HepG2 (cell line): ENCODE results near the gene LRRC8D. TPM values are rescaled to one million over a fixed set of nuclear protein-coding genes. Genes with fewer than 3 reads are reported as not detected.

ENCODE experiments used
- ATAC-seq: fragments of 200-7000 bp; cut with Tn5 transposase; 3 replicates; pipeline ENCODE4 v1.9.1; 2020; ENCODE audit warnings: mild to moderate bottlenecking, moderate library complexity
- BruUV-seq: library from RNA; stranded (reverse); fragments of 400-500 nt; replicated peaks from 2 replicates; lab custom pipeline; 2021; lab: Mats Ljungman, UMichigan
- CTCF ChIA-PET: fragments of 300-600 bp; formaldehyde crosslinking; extraction: SDS; loops from one replicate; lab custom pipeline; 2021; ENCODE audit warnings: low total read pairs, inconsistent platforms, low intra/inter-chr PET ratio; lab: Yijun Ruan, JAX
- POLR2A ChIA-PET: fragments of 350-600 bp; sonication (Branson Sonifier 250); formaldehyde crosslinking; loops from one replicate; lab custom pipeline; 2020; ENCODE audit warnings: antibody characterized with exemption, inconsistent platforms; lab: Yijun Ruan, JAX
- DNase-seq: peaks from one replicate; pipeline ENCODE4 v3.0.0-alpha.2; 2015; ENCODE audit warnings: low spot score
- FAIRE-seq: peaks from 3 replicates; lab custom pipeline; 2011; peaks lifted over from hg19 to GRCh38; lab: Jason Lieb, UNC
- H2AFZ ChIP-seq: one replicate; pipeline ENCODE4 v1.6.1; 2011; ENCODE audit warnings: low read length, inconsistent platforms
- H3K27ac ChIP-seq: fragments of 300-600 bp; 3 replicates; pipeline ENCODE4 v1.8.0; 2011; ENCODE audit warnings: mixed run types, mild to moderate bottlenecking, mixed read lengths, low read length, inconsistent platforms; ENCODE audit not compliant: insufficient read depth; ENCODE audit errors: extremely low read length
- H3K27me3 ChIP-seq, 2 experiments: fragments of 200-600 bp in 1 of 2; 2 replicates in 1 of 2; 3 replicates in 1 of 2; pipeline versions ENCODE4 v1.6.0 to v1.8.0; 2011; ENCODE audit warnings: low read length in 2 of 2, mild to moderate bottlenecking in 2 of 2, moderate library complexity in 2 of 2, inconsistent platforms in 1 of 2; ENCODE audit not compliant: insufficient read depth in 2 of 2, control insufficient read depth in 1 of 2
- H3K36me3 ChIP-seq, 2 experiments: fragments of 200-600 bp in 1 of 2; replicated peaks in 1 of 2; 2 replicates in 1 of 2; 3 replicates in 1 of 2; pipeline versions ENCODE4 v1.5.1 to v1.8.0; 2011; ENCODE audit warnings: low read length in 2 of 2, inconsistent platforms in 1 of 2; ENCODE audit not compliant: insufficient read depth in 2 of 2, control insufficient read depth in 1 of 2
- H3K4me1 ChIP-seq: 2 replicates; pipeline ENCODE4 v1.5.1; 2012; ENCODE audit warnings: low read length, inconsistent platforms; ENCODE audit not compliant: insufficient read depth
- H3K4me2 ChIP-seq: 2 replicates; pipeline ENCODE4 v1.6.0; 2011; ENCODE audit warnings: low read depth, low read length, inconsistent platforms
- H3K4me3 ChIP-seq, 3 experiments: fragments of 200-600 bp in 1 of 3; sonication (generic), shearing (Covaris generic) in 1 of 3; replicated peaks in 1 of 3; 2 replicates each; pipeline ENCODE4 v1.5.1; 2011 to 2016; ENCODE audit warnings: low read length in 3 of 3, inconsistent platforms in 2 of 3, low read depth in 2 of 3, mild to moderate bottlenecking in 2 of 3, control low read depth in 1 of 3, mixed read lengths in 1 of 3; ENCODE audit not compliant: insufficient read depth in 1 of 3
- H3K79me2 ChIP-seq: one replicate; pipeline ENCODE4 v1.6.1; 2011; ENCODE audit warnings: low read length, inconsistent platforms; ENCODE audit not compliant: insufficient read depth
- H3K9ac ChIP-seq: 2 replicates; pipeline ENCODE4 v1.6.0; 2011; ENCODE audit warnings: mild to moderate bottlenecking, low read depth, low read length, inconsistent platforms; ENCODE audit not compliant: insufficient read depth
- H3K9me3 ChIP-seq: 2 replicates; pipeline ENCODE4 v1.5.1; 2012; ENCODE audit warnings: mild to moderate bottlenecking, low read length
- H4K20me1 ChIP-seq: 2 replicates; pipeline ENCODE4 v1.6.0; 2011; ENCODE audit warnings: inconsistent platforms, mild to moderate bottlenecking, low read length, moderate library complexity; ENCODE audit not compliant: insufficient read depth
- NCOA5 ChIP-seq: sonication (generic); formaldehyde crosslinking; IDR thresholded peaks from 2 replicates; pipeline ENCODE4 v1.4.0; 2020; ENCODE audit warnings: missing genetic modification reagents
- NR2F2 ChIP-seq: IDR thresholded peaks from 2 replicates; pipeline ENCODE4 v1.6.1; 2012; ENCODE audit warnings: low read depth, inconsistent platforms, borderline replicate concordance
- RFX1 ChIP-seq: fragments of 450-650 bp; IDR thresholded peaks from 2 replicates; pipeline ENCODE4 v1.6.1; 2017
- SAP130 ChIP-seq: IDR thresholded peaks from 2 replicates; pipeline ENCODE4 v1.6.1; 2016; ENCODE audit warnings: low read depth
- ZNF460 ChIP-seq: sonication (generic); formaldehyde crosslinking; IDR thresholded peaks from 2 replicates; pipeline ENCODE4 v1.5.1; 2020; ENCODE audit warnings: missing genetic modification reagents, mild to moderate bottlenecking, borderline replicate concordance
- WGBS: methylation state at CpG from one replicate; pipeline ENCODE4 v1.1.6; 2017; ENCODE audit warnings: low lambda C conversion rate; 5-methylcytosine and 5-hydroxymethylcytosine counted together
- in situ Hi-C: cut with HindIII; loops from 2 replicates; pipeline ENCODE4 v1.10.0; 2017; ENCODE audit warnings: low pct_unique_long_range_greater_than_20kb; ENCODE audit not compliant: extremely low pct_ligation_motif_present
- intact Hi-C: fragments of 100-400 bp; cut with micrococcal nuclease; formaldehyde crosslinking; loops from one replicate; pipeline ENCODE4 v1.10.0; 2022; ENCODE audit not compliant: unreplicated experiment
- polyA plus RNA-seq, 8 experiments: library from polyadenylated mRNA; depleted of rRNA in 3 of 8; stranded (reverse) in 7 of 8; unstranded in 1 of 8; fragments of >200 nt; fragmentation: Illumina TruSeq in 4 of 8; extraction: Trizol in 4 of 8; gene quantifications; 2 replicates each; pipeline versions ENCODE4 v1.2.1 to v1.2.3, GENCODE V29; 2011 to 2016; ENCODE audit warnings: low read depth in 4 of 8, missing spikeins in 1 of 8, mixed read lengths in 1 of 8; ENCODE audit not compliant: insufficient read depth in 1 of 8
- total RNA-seq, 5 experiments: library from RNA; depleted of rRNA; stranded (reverse); fragments of >200 nt; fragmentation: Illumina TruSeq; extraction: Trizol; gene quantifications; 2 replicates each; pipeline ENCODE4 v1.2.3, GENCODE V29; 2016; ENCODE audit warnings: low read depth in 1 of 5
- TF ChIP-seq, protein P1 (sequence below): sonication (generic); formaldehyde crosslinking; IDR thresholded peaks from 2 replicates; pipeline ENCODE4 v1.4.0; 2020; ENCODE audit warnings: missing genetic modification reagents; ENCODE audit errors: not compliant biosample characterization
- TF ChIP-seq, protein P2 (sequence below): IDR thresholded peaks from 2 replicates; pipeline ENCODE4 v1.6.1; 2016; ENCODE audit warnings: missing compliant biosample characterization, missing genetic modification reagents, borderline replicate concordance
- TF ChIP-seq, protein P3 (sequence below): sonication (generic); formaldehyde crosslinking; IDR thresholded peaks from 2 replicates; pipeline ENCODE4 v1.5.1; 2020; ENCODE audit warnings: mild to moderate bottlenecking, missing genetic modification reagents
- TF ChIP-seq, protein P4 (sequence below): sonication (generic); formaldehyde crosslinking; IDR thresholded peaks from 2 replicates; pipeline ENCODE4 v1.4.0; 2020; ENCODE audit warnings: missing genetic modification reagents, mild to moderate bottlenecking, borderline replicate concordance

Gene LRRC8D
- total and polyA plus RNA-seq, 2 of the 13 experiments (the other 11 are each of a cell fraction or from before 2014, with no cell fraction given): 29.9 to 45.5 TPM

DNA sequence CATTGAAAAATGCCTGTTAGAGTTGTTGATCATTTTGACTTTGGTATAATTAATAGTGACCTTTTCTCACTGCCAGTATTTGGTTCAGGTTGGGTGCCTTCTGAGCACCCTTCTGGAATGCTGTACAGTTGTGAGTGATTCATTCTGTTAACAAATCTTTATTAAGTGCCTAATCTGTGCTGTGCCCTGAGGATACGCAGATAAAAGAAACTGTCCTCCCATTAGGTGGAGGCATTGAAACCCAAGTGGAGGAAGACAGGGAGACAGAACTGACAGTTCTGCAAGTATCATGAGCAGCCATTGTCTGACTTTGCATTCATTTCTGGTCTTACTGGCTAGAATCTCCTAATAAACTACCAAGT lies 97.9 kb downstream of the LRRC8D start:
- Histone ChIP-seq H4K20me1 (no peaks in the 10 kb centered on the region), H3K9ac (no peak overlapping the region), H3K79me2 (peaks cover 24% of the 10 kb centered on the region), H3K4me3 (no peak overlapping the region), H3K4me1 (no peaks in the 10 kb centered on the region), H3K4me2 (no peak overlapping the region), H3K9me3 (no peaks in the 10 kb centered on the region), H3K27ac (no peak overlapping the region), H3K36me3 (peaks cover 2 to 9% of the 10 kb centered on the region in 2 experiments), H3K27me3 (no peaks in the 10 kb centered on the region), H2AFZ (no peak overlapping the region)
- TF ChIP-seq, protein P1, sequence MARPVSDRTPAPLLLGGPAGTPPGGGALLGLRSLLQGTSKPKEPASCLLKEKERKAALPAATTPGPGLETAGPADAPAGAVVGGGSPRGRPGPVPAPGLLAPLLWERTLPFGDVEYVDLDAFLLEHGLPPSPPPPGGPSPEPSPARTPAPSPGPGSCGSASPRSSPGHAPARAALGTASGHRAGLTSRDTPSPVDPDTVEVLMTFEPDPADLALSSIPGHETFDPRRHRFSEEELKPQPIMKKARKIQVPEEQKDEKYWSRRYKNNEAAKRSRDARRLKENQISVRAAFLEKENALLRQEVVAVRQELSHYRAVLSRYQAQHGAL (CRISPR knock-in tag): no peak
- TF ChIP-seq, protein P2, sequence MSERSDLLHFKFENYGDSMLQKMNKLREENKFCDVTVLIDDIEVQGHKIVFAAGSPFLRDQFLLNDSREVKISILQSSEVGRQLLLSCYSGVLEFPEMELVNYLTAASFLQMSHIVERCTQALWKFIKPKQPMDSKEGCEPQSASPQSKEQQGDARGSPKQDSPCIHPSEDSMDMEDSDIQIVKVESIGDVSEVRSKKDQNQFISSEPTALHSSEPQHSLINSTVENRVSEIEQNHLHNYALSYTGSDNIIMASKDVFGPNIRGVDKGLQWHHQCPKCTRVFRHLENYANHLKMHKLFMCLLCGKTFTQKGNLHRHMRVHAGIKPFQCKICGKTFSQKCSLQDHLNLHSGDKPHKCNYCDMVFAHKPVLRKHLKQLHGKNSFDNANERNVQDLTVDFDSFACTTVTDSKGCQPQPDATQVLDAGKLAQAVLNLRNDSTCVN: no peak
- TF ChIP-seq, protein P3, sequence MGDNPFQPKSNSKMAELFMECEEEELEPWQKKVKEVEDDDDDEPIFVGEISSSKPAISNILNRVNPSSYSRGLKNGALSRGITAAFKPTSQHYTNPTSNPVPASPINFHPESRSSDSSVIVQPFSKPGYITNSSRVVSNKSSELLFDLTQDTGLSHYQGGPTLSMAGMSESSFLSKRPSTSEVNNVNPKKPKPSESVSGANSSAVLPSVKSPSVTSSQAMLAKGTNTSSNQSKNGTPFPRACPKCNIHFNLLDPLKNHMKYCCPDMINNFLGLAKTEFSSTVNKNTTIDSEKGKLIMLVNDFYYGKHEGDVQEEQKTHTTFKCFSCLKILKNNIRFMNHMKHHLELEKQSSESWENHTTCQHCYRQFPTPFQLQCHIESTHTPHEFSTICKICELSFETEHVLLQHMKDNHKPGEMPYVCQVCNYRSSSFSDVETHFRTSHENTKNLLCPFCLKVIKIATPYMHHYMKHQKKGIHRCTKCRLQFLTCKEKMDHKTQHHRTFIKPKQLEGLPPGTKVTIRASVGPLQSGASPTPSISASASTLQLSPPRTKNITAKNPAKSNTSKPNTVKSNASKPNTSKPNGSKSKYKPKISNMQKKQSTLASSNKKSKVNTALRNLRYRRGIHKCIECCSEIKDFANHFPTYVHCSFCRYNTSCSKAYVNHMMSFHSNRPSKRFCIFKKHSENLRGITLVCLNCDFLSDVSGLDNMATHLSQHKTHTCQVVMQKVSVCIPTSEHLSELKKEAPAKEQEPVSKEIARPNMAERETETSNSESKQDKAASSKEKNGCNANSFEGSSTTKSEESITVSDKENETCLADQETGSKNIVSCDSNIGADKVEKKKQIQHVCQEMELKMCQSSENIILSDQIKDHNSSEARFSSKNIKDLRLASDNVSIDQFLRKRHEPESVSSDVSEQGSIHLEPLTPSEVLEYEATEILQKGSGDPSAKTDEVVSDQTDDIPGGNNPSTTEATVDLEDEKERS (CRISPR knock-in tag): no peak
- TF ChIP-seq NCOA5 (CRISPR knock-in tag): no peak
- TF ChIP-seq RFX1: no peak
- TF ChIP-seq, protein P4, sequence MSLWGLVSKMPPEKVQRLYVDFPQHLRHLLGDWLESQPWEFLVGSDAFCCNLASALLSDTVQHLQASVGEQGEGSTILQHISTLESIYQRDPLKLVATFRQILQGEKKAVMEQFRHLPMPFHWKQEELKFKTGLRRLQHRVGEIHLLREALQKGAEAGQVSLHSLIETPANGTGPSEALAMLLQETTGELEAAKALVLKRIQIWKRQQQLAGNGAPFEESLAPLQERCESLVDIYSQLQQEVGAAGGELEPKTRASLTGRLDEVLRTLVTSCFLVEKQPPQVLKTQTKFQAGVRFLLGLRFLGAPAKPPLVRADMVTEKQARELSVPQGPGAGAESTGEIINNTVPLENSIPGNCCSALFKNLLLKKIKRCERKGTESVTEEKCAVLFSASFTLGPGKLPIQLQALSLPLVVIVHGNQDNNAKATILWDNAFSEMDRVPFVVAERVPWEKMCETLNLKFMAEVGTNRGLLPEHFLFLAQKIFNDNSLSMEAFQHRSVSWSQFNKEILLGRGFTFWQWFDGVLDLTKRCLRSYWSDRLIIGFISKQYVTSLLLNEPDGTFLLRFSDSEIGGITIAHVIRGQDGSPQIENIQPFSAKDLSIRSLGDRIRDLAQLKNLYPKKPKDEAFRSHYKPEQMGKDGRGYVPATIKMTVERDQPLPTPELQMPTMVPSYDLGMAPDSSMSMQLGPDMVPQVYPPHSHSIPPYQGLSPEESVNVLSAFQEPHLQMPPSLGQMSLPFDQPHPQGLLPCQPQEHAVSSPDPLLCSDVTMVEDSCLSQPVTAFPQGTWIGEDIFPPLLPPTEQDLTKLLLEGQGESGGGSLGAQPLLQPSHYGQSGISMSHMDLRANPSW (CRISPR knock-in tag): no peak
- no peak for TF ChIP-seq ZNF460
- no peak for TF ChIP-seq SAP130 (CRISPR knock-in tag)
- TF ChIP-seq NR2F2: no peak
- FAIRE-seq (no peak), DNase-seq (no peak), ATAC-seq (no peak)
- WGBS: 100% methylated on average over 1 of the region's 1 CpG
- BruUV-seq: no TSS peak
- ChIA-PET POLR2A (interaction anchor here (1.1 kb wide), 1 partner anchor 12 kb away, joined by 4 read pairs; no protein-coding TSS in a partner anchor), CTCF (no interaction called here)
- intact Hi-C loops (no loop called here), in situ Hi-C loops (no loop called here)
